GM12878 (cell line): Measurements from ENCODE around the gene MOCS1. TPM values are rescaled to one million over a fixed set of nuclear protein-coding genes. Genes with fewer than 3 reads are reported as not detected.

Source experiments
- ATAC-seq: fragments of 200-7000 bp; cut with Tn5 transposase; 3 replicates; pipeline ENCODE4 v1.9.1; 2020; ENCODE audit warnings: mild to moderate bottlenecking, moderate library complexity
- BruUV-seq: library from RNA; stranded (reverse); fragments of 400-500 nt; replicated peaks from 2 replicates; lab custom pipeline; 2021; lab: Mats Ljungman, UMichigan
- CTCF ChIA-PET: fragments of 300-600 bp; sonication (Branson Sonifier 250); formaldehyde crosslinking; extraction: SDS; loops from one replicate; lab custom pipeline; 2021; ENCODE audit warnings: inconsistent platforms; lab: Yijun Ruan, JAX
- POLR2A ChIA-PET: fragments of 350-600 bp; formaldehyde crosslinking; extraction: SDS; loops from one replicate; lab custom pipeline; 2021; ENCODE audit warnings: inconsistent platforms; lab: Charles Lee
- RAD21 ChIA-PET: fragments of 300-600 bp; sonication (Branson Sonifier 250); formaldehyde crosslinking; loops from one replicate; lab custom pipeline; 2023; ENCODE audit warnings: antibody characterized with exemption; ENCODE audit not compliant: unreplicated experiment; lab: Charles Lee
- SMC1A ChIA-PET: fragments of 300-600 bp; sonication (Branson Sonifier 250); formaldehyde crosslinking; loops from one replicate; lab custom pipeline; 2023; ENCODE audit not compliant: unreplicated experiment, uncharacterized antibody; lab: Charles Lee
- DNase-seq: peaks from one replicate; pipeline ENCODE4 v3.0.0-alpha.2; 2011; ENCODE audit warnings: low read depth, low spot score
- FAIRE-seq: peaks from 3 replicates; lab custom pipeline; 2011; peaks lifted over from hg19 to GRCh38; lab: Jason Lieb, UNC
- H2AFZ ChIP-seq: 2 replicates; pipeline ENCODE4 v1.6.0; 2011; ENCODE audit warnings: low read depth, low read length, control low read depth; ENCODE audit not compliant: control insufficient read depth
- H3K27ac ChIP-seq: 2 replicates; pipeline ENCODE4 v1.5.1; 2011; ENCODE audit warnings: control low read depth; ENCODE audit not compliant: control insufficient read depth, insufficient read depth
- H3K27me3 ChIP-seq, 2 experiments: replicated peaks in 1 of 2; 2 replicates each; pipeline versions ENCODE4 v1.6.0 to v1.6.1; 2011; ENCODE audit warnings: low read length in 1 of 2; ENCODE audit not compliant: control insufficient read depth in 2 of 2, insufficient read depth in 2 of 2
- H3K36me3 ChIP-seq, 2 experiments: 2 replicates each; pipeline ENCODE4 v1.5.1; 2011; ENCODE audit warnings: low read length in 1 of 2; ENCODE audit not compliant: control insufficient read depth in 2 of 2, insufficient read depth in 2 of 2
- H3K4me1 ChIP-seq: 2 replicates; pipeline ENCODE4 v1.6.1; 2011; ENCODE audit warnings: mild to moderate bottlenecking, low read length, moderate library complexity, mixed read lengths; ENCODE audit not compliant: control insufficient read depth, insufficient read depth
- H3K4me2 ChIP-seq: 2 replicates; pipeline ENCODE4 v1.6.0; 2011; ENCODE audit warnings: control low read depth; ENCODE audit not compliant: control insufficient read depth, insufficient read depth
- H3K4me3 ChIP-seq: fragments of 200-600 bp; sonication (generic); 2 replicates; pipeline ENCODE4 v1.5.1; 2016
- H3K79me2 ChIP-seq: 2 replicates; pipeline ENCODE4 v1.6.0; 2011; ENCODE audit warnings: low read length; ENCODE audit not compliant: control insufficient read depth, insufficient read depth
- H3K9ac ChIP-seq: 2 replicates; pipeline ENCODE4 v1.8.0; 2011; ENCODE audit warnings: low read length, control low read depth, mixed read lengths; ENCODE audit not compliant: control insufficient read depth, insufficient read depth
- H3K9me3 ChIP-seq: replicated peaks from 3 replicates; pipeline ENCODE4 v1.5.1; 2011; ENCODE audit warnings: mild to moderate bottlenecking, low read length; ENCODE audit not compliant: control insufficient read depth, insufficient read depth
- H4K20me1 ChIP-seq: 2 replicates; pipeline ENCODE4 v1.6.0; 2011; ENCODE audit not compliant: control insufficient read depth, insufficient read depth
- BHLHE40 ChIP-seq, 2 experiments: fragments of 450-650 bp in 1 of 2; IDR thresholded peaks; 2 replicates each; pipeline ENCODE4 v1.6.1; 2011 to 2017; ENCODE audit warnings: low read depth in 2 of 2, borderline replicate concordance in 1 of 2, improper control_type of control experiment in 1 of 2, low read length in 1 of 2, mild to moderate bottlenecking in 1 of 2
- BRCA1 ChIP-seq: IDR thresholded peaks from 2 replicates; pipeline ENCODE4 v1.6.1; 2011; ENCODE audit warnings: low read depth, low read length, improper control_type of control experiment
- CBX3 ChIP-seq: fragments of 200-600 bp; sonication (generic); IDR thresholded peaks from 2 replicates; pipeline ENCODE4 v1.6.1; 2016; ENCODE audit warnings: low read depth, borderline replicate concordance
- EGR1 ChIP-seq, 2 experiments: IDR thresholded peaks; 1 replicate in 1 of 2; 2 replicates in 1 of 2; pipeline ENCODE4 v1.6.1; 2011 to 2012; ENCODE audit warnings: low read depth in 2 of 2, low read length in 2 of 2, borderline replicate concordance in 1 of 2, mild to moderate bottlenecking in 1 of 2, moderate library complexity in 1 of 2
- EP300 ChIP-seq, 2 experiments: fragments of 150-350 bp in 1 of 2; IDR thresholded peaks; 2 replicates each; pipeline ENCODE4 v1.6.1; 2011 to 2012; ENCODE audit warnings: low read depth in 2 of 2, low read length in 2 of 2, borderline replicate concordance in 1 of 2, improper control_type of control experiment in 1 of 2, inconsistent platforms in 1 of 2; ENCODE audit not compliant: control insufficient read depth in 1 of 2
- EZH2 ChIP-seq: IDR thresholded peaks from 2 replicates; pipeline ENCODE4 v1.6.1; 2012; ENCODE audit warnings: low read depth, mild to moderate bottlenecking, control low read depth, inconsistent platforms, low read length, borderline replicate concordance; ENCODE audit not compliant: control insufficient read depth
- HDAC6 ChIP-seq: fragments of 200-600 bp; sonication (generic); IDR thresholded peaks from one replicate; pipeline ENCODE4 v1.8.0; 2017; ENCODE audit warnings: antibody characterized with exemption; ENCODE audit not compliant: unreplicated experiment
- IKZF2 ChIP-seq, 2 experiments: fragments of 450-650 bp; IDR thresholded peaks; 2 replicates each; pipeline ENCODE4 v1.6.1; 2017; ENCODE audit warnings: mild to moderate bottlenecking in 2 of 2, moderate library complexity in 2 of 2
- IRF4 ChIP-seq: IDR thresholded peaks from 2 replicates; pipeline ENCODE4 v1.6.1; 2011; ENCODE audit warnings: low read depth, low read length
- SPI1 ChIP-seq: IDR thresholded peaks from 2 replicates; pipeline ENCODE4 v1.6.1; 2011; ENCODE audit warnings: low read depth, mild to moderate bottlenecking, low read length, moderate library complexity, borderline replicate concordance; ENCODE audit not compliant: insufficient read depth
- WGBS: methylation state at CpG from one replicate; pipeline ENCODE4 v1.1.6; 2016; ENCODE audit warnings: low lambda C conversion rate; ENCODE audit not compliant: insufficient replicate concordance, insufficient coverage; ENCODE audit errors: missing lambda C conversion rate; 5-methylcytosine and 5-hydroxymethylcytosine counted together
- in situ Hi-C: fragments of 300-500 bp; cut with MboI; formaldehyde crosslinking; loops from 9 replicates; pipeline ENCODE4 v1.14.3; 2018; ENCODE audit warnings: mixed read lengths
- intact Hi-C: fragments of 100-400 bp; cut with micrococcal nuclease; formaldehyde crosslinking; loops from one replicate; pipeline ENCODE4 v1.14.2; 2022; ENCODE audit not compliant: unreplicated experiment
- polyA plus RNA-seq, 11 experiments: library from polyadenylated mRNA; depleted of rRNA in 4 of 11; unstranded in 6 of 11; stranded (reverse) in 5 of 11; fragments of >200 nt; fragmentation: Nextera tagmentation in 4 of 11; fragmentation: Illumina TruSeq in 1 of 11; extraction: Ambion mirVana in 4 of 11; extraction: Trizol in 1 of 11; gene quantifications; 1 replicate in 1 of 11; 2 replicates in 10 of 11; pipeline versions ENCODE4 v1.2.1 to v1.2.3, GENCODE V29; 2011 to 2016; ENCODE audit warnings: inconsistent platforms in 2 of 11, missing spikeins in 2 of 11, low read depth in 1 of 11
- total RNA-seq, 4 experiments: library from RNA; depleted of rRNA in 3 of 4; stranded (reverse); fragments of >200 nt in 3 of 4; fragmentation: Illumina TruSeq in 1 of 4; extraction: Trizol in 1 of 4; gene quantifications; 2 replicates each; pipeline versions ENCODE4 v1.2.1 to v1.2.3, GENCODE V29; 2013 to 2021

Gene MOCS1
- total and polyA plus RNA-seq, 10 of the 15 experiments (the other 5 are each of a cell fraction or from before 2014, with no cell fraction given) = 0.02 to 5.4 (median 0.16) TPM; not detected in 2

GRCh38 chr6:39941138-39941537, 6.9 kb upstream of the MOCS1 start:
- H2AFZ ChIP-seq = no peak overlapping the region
- ATAC-seq = no peak
- no peaks in the 10 kb centered on the region for H3K4me1 ChIP-seq
- no peak for FAIRE-seq
- SMC1A ChIA-PET = interaction anchor here (1.0 kb wide), 1 partner anchor 220 kb away, joined by 4 read pairs; no protein-coding TSS in a partner anchor
- CTCF ChIA-PET = interaction anchor here (0.6 to 1.1 kb wide), 3 partner anchors 22 to 82 kb away, joined by 3 read pairs; no protein-coding TSS in a partner anchor
- TF ChIP-seq BHLHE40 (IDR thresholded peaks at IDR 0.05; ENCODE audit: borderline replicate concordance in 1 of 2, low read depth in 2 of 2, low read length in 1 of 2) (no peak), BRCA1 (no peak), EZH2 (no peak), CBX3 (no peak), HDAC6 (no peak), EP300 (IDR thresholded peaks at IDR 0.05; ENCODE audit: borderline replicate concordance in 1 of 2, control insufficient read depth in 1 of 2, low read depth in 2 of 2, low read length in 2 of 2) (no peak), IKZF2 (IDR thresholded peaks at IDR 0.05) (no peak), EGR1 (IDR thresholded peaks at IDR 0.05; ENCODE audit: borderline replicate concordance in 1 of 2, low read depth in 2 of 2, low read length in 2 of 2) (no peak), IRF4 (no peak), SPI1 (no peak)
- H3K27me3 ChIP-seq = peaks cover 0 to 3% of the 10 kb centered on the region in 2 experiments; a peak in 2 of 4 replicates
- BruUV-seq = no TSS peak
- POLR2A ChIA-PET = no interaction called here
- intact Hi-C loops (no loop called here), in situ Hi-C loops (no loop called here)
- H3K27ac ChIP-seq = no peak overlapping the region
- no peak for DNase-seq
- H3K4me2 ChIP-seq = no peak overlapping the region
- RAD21 ChIA-PET = interaction anchor here (0.6 kb wide), 1 partner anchor 40 kb away, joined by 3 read pairs; no protein-coding TSS in a partner anchor
- H3K36me3 ChIP-seq = no peaks in the 10 kb centered on the region
- H3K9ac ChIP-seq = no peak overlapping the region
- no peak overlapping the region for H3K4me3 ChIP-seq
- H3K9me3 ChIP-seq = no peaks in the 10 kb centered on the region
- 51% methylated on average over 6 of the region's 6 CpGs for WGBS
- H3K79me2 ChIP-seq = no peaks in the 10 kb centered on the region
- no peaks in the 10 kb centered on the region for H4K20me1 ChIP-seq
